ENCODE data around the gene TMEM132C.

- TF ChIP-seq CTCF (IDR thresholded peaks at IDR 0.05), result no peak
- TF ChIP-seq ZFX (IDR thresholded peaks at IDR 0.05; ENCODE audit: borderline replicate concordance), result no peak
Measured at GRCh38 chr12:128449146-128449894, 182.3 kb downstream of the TMEM132C start.
